ENCODE measurements around the gene WWC1. TPM values are rescaled to one million over a fixed set of nuclear protein-coding genes. Genes with fewer than 3 reads are reported as not detected.

Gene WWC1
- total RNA-seq, 2 donors from 2014 or later, result 40.0 to 49.4 TPM

DNA sequence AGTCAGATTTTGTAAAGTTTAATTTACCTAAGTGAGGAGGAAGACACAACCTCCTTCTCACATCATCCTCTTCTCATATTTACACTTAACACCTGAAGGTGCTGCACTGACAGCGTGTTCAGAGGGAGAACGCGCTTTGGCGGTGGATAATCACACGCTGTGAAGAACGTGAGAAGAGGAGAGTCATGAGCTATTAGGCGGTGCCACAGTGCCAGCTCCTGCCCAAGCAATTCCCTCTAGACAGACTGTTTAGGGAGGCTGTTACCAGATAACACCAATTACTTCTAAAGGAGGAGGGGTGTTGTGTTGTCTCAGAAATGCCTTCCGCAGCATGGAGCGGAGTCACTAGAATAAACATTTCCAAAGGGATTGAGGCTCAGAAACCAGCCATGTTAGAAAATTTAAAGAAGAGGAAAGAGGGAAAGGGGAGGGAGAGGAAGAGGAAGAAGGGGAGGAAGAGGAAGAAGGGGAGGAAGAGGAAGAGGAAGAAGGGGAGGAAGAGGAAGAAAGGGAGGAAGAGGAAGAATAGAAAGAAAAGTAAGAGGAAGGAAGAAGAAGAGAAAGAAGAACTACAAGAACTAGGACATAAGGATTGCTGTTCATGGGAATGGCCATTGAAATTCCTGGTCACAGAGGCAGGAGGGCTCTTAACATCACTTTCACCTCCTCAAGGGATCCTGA lies 37.3 kb upstream of the WWC1 start:
- TF ChIP-seq, protein P1, sequence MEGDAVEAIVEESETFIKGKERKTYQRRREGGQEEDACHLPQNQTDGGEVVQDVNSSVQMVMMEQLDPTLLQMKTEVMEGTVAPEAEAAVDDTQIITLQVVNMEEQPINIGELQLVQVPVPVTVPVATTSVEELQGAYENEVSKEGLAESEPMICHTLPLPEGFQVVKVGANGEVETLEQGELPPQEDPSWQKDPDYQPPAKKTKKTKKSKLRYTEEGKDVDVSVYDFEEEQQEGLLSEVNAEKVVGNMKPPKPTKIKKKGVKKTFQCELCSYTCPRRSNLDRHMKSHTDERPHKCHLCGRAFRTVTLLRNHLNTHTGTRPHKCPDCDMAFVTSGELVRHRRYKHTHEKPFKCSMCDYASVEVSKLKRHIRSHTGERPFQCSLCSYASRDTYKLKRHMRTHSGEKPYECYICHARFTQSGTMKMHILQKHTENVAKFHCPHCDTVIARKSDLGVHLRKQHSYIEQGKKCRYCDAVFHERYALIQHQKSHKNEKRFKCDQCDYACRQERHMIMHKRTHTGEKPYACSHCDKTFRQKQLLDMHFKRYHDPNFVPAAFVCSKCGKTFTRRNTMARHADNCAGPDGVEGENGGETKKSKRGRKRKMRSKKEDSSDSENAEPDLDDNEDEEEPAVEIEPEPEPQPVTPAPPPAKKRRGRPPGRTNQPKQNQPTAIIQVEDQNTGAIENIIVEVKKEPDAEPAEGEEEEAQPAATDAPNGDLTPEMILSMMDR (IDR thresholded peaks at IDR 0.05), result no peak
- TF ChIP-seq POLR2A (IDR thresholded peaks at IDR 0.05), result no peak
- H3K36me3 ChIP-seq (replicated peaks in 1 of 2; ENCODE audit: insufficient read depth in 1 of 2, low read depth in 2 of 2), result no peaks in the 10 kb centered on the region
- no peak overlapping the region for H3K27ac ChIP-seq
- 60 to 75% methylated on average over 9 of the region's 9 CpGs for WGBS, 2 donors
- intact Hi-C loops (cut with DNase I), result no loop called here
- no peak for ATAC-seq
- no peaks in the 10 kb centered on the region for H3K4me1 ChIP-seq
- H3K4me3 ChIP-seq, result no peak overlapping the region
- DNase-seq, result no peak
- no peaks in the 10 kb centered on the region for H3K9me3 ChIP-seq
- no peaks in the 10 kb centered on the region for H3K27me3 ChIP-seq

DNA sequence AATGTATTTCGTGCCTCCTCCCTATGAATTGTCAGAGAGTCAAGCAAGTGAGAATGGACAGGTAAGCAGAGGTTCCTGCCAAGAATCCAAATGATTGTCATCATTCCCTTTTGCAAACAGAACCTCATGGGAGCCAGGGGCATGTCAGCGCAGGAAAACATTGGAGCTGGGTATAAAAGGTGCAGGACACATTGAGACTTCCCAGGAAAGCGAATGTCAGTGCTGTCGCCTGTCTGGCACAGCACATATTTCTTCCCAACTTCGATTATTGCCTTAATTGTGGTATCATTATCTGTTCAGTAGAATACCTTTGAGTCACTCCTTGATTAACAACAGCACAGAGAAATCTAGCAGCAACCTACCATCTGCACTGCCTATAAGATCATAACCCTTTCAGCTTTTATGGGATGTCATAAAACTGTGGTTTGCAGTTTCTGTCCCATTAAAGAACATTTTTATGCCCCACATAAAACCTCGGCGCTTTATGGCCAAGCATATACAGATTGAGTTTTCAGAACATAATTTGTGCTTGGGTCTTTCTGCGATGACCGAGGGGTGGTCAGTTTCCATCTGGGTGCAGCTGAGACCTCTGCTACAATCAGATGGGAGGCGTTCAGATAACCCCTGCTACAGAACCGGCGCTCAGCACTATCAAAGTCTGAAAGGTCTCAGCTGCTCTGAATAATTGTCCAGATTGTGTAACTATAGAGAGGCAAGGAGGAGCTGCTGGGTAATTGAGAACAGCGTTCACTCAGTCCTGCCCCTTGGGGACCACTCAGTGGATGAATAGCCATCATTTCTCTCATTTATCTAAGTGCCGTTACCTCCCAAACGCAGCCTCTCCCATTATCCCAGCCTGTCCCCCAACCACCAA lies 30.9 kb upstream of the WWC1 start:
- H3K9me3 ChIP-seq, result no peaks in the 10 kb centered on the region
- H3K4me1 ChIP-seq, result no peaks in the 10 kb centered on the region
- intact Hi-C loops (cut with DNase I), result no loop called here
- H3K4me3 ChIP-seq, result no peak overlapping the region
- no peak for TF ChIP-seq POLR2A (IDR thresholded peaks at IDR 0.05)
- TF ChIP-seq, protein P1 (IDR thresholded peaks at IDR 0.05), result no peak
- ATAC-seq, result no peak
- no peak overlapping the region for H3K27ac ChIP-seq
- no peaks in the 10 kb centered on the region for H3K36me3 ChIP-seq (replicated peaks in 1 of 2; ENCODE audit: insufficient read depth in 1 of 2, low read depth in 2 of 2)
- DNase-seq, result no peak
- 72 to 73% methylated on average over 15 of the region's 15 CpGs for WGBS, 2 donors
- no peaks in the 10 kb centered on the region for H3K27me3 ChIP-seq

- WGBS, 2 donors, result 39 to 55% methylated on average over 2 to 3 of the region's 3 CpGs
- Histone ChIP-seq H3K36me3 (replicated peaks in 1 of 2; ENCODE audit: insufficient read depth in 1 of 2, low read depth in 2 of 2) (no peaks in the 10 kb centered on the region), H3K27ac (no peak overlapping the region), H3K9me3 (no peaks in the 10 kb centered on the region), H3K4me3 (no peak overlapping the region), H3K27me3 (no peaks in the 10 kb centered on the region), H3K4me1 (no peaks in the 10 kb centered on the region)
- no peak for DNase-seq
- ATAC-seq, result no peak
- intact Hi-C loops (cut with DNase I), result no loop called here
- TF ChIP-seq, protein P1 (IDR thresholded peaks at IDR 0.05), result no peak
- TF ChIP-seq POLR2A (IDR thresholded peaks at IDR 0.05), result no peak
Measured at GRCh38 chr5:168261227-168261571, 30.2 kb upstream of the WWC1 start.

DNA sequence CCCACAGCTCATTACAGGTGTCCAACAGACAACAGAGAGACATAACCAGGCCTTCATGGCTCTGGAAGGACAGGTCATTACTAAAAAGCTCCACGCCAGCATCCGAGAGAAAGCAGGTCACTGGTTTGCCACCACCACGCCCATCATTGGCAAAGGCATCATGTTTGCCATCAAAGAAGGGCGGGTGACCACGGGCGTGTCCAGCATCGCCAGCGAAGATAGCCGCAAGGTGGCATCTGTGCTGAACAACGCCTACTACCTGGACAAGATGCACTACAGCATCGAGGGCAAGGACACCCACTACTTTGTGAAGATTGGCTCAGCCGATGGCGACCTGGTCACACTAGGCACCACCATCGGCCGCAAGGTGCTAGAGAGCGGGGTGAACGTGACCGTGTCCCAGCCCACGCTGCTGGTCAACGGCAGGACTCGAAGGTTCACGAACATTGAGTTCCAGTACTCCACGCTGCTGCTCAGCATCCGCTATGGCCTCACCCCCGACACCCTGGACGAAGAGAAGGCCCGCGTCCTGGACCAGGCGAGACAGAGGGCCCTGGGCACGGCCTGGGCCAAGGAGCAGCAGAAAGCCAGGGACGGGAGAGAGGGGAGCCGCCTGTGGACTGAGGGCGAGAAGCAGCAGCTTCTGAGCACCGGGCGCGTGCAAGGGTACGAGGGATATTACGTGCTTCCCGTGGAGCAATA lies 29.3 kb upstream of the WWC1 start:
- Histone ChIP-seq H3K36me3 (replicated peaks in 1 of 2; ENCODE audit: insufficient read depth in 1 of 2, low read depth in 2 of 2) (no peaks in the 10 kb centered on the region), H3K9me3 (no peaks in the 10 kb centered on the region), H3K4me1 (no peaks in the 10 kb centered on the region), H3K27me3 (no peaks in the 10 kb centered on the region), H3K27ac (no peak overlapping the region), H3K4me3 (no peak overlapping the region)
- DNase-seq (no peak), ATAC-seq (no peak)
- intact Hi-C loops (cut with DNase I), result no loop called here
- TF ChIP-seq POLR2A (IDR thresholded peaks at IDR 0.05), result no peak
- TF ChIP-seq, protein P1 (IDR thresholded peaks at IDR 0.05), result no peak
- WGBS, 2 donors, result 89 to 90% methylated on average over 18 to 39 of the region's 39 CpGs

All from body of pancreas (tissue), 4 donors.